ENCODE measurements around the gene EFNB1.
A peak's percentile ranks its signal among the peaks of the same experiment; 100 is the strongest.

The EFNB1 gene

DNA sequence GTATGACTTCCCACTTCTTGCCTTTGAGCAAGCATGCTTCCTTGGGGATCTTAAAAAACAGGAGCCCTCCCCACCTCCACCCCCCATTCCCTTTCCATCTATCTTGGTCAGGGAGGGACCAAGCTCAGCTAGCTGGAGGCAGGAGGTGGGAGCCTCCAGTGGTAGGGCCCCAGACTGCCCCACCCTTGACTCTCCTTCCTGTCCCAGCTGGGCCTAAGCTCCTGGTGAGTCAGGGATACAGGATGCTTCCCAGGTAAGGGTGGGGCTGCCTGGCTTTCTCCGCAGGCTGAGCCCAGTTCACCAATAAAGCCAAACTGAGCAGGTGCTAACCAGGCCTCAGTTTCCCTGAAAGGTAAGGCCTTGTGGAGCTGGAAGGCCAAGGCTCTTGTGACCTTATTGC is 15.2 kb downstream of the EFNB1 start:
- peak; percentile 34 for DNase-seq (ENCODE audit: low spot score)

- no peak for DNase-seq (ENCODE audit: low spot score)
These were observed 15.8 kb downstream of the EFNB1 start for GRCh38 chrX:68844581-68844980.

DNA sequence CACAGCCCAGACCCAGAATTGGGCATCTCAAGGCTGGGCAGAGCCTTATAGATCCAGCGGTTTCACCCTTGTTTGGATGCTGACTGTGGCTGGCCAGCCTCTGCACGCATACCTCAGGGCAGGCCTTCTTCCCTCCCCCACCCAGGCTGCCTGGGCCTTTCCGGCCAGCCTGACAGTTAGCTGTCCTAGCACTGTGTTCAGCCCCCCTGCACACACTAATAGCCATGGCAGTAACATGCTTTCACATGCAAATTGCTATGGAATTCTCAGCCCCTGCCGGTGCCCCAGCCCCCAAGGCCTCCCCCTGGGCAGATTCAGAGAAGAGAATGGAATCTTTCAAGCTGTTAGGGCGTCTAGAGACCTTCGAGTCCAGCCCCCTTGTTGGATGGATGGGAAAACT is 17.7 kb downstream of the EFNB1 start:
- no peak for DNase-seq (ENCODE audit: low spot score)

DNA sequence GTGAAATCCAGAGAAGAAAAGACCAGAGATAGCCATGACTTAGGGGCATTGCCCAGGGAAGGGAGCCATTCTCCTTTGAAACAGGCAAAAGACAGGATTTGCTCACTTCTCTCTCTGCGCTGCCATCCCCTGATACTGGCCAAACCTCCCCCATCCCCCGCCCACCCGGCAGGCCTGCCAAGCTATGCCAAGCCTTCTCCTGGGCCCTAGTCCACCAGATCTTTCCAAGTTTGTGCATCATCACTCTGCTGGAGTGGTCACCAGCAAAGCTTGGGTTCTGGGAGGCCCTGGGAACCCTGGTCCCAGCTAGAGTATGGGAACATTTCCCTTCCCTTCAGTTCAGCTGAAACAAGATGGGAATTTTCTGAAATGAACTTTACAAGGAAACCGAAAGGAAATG is 18.4 kb downstream of the EFNB1 start:
- no peak for DNase-seq (ENCODE audit: low spot score)

GRCh38 chrX:68848189-68848940 is 19.5 kb downstream of the EFNB1 start:
- no peak for DNase-seq (ENCODE audit: low spot score)

DNA sequence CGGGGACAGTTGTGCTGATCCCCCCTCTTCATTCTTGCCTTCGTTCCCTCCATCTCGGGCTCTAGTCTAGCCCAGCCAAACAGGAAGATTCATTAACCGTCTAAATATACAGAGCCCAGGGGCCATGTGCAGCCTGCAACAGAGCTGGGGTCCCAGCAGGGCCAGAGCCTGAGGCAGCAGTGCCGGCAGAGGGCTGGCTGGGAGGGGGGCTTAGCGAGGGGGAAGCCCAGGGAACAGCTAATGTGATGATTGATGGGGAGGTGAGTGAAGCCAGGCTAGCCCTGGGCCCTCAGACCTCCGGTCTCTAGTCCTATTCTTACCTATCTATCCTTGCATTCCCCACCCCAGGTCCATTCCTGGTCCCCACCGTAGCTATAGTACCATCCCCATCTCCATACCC is 22.3 kb downstream of the EFNB1 start:
- DNase-seq (ENCODE audit: low spot score) = no peak

DNA sequence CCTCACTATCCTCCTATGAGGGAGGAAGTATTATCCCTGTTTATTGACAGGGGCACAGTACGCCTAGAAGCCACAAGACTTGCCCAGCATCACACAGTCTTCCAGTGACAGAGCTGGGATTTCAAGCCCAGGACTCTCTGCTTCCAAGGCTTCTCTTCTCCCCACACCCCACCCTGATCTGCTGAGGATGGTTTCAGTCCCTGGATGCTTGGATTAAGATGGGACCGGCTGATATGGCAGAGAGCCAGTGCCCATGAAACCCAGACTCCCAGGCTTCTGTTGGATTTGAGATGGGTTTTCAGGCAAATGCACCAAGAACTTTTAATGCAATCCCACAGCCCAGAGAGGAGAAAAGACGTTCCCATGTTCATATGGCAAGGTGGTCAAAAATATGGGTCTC is 23.2 kb downstream of the EFNB1 start:
- no peak for DNase-seq (ENCODE audit: low spot score)

DNA sequence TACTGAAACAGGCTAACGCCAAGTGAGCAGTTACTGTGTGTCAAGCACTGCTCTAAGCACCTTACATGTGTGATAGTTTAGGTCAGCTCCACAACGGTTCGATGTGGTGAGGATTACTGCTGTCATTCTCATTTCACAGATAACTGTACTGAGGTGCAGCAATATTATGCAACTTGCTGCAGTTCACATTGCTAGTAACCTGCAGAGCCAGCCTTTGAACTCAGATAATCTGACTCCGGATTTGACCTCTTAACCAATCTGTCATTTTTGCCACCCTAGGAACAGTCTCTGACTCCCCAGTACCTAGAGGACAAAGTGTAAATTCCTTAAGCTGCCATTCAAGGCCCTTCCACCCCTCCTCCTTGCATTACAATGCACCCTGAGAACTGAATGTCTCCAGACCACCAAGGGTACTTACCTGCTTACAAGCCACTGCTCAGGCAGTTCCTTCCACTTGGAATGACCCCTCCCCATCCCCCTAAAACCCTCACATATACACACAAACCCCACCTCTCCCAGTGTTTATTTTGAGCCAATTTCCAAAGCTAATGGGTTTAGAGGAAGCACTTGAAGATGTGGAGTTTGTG is 24.9 kb downstream of the EFNB1 start:
- no peak for DNase-seq (ENCODE audit: low spot score)

- no peak for DNase-seq (ENCODE audit: low spot score)
These were observed 36.5 kb downstream of the EFNB1 start for GRCh38 chrX:68865300-68865699.

GRCh38 chrX:68865926-68866325 is 37.1 kb downstream of the EFNB1 start:
- no peak for DNase-seq (ENCODE audit: low spot score)

- DNase-seq (ENCODE audit: low spot score) = no peak
These were observed 38.8 kb downstream of the EFNB1 start for GRCh38 chrX:68867458-68868112.

DNA sequence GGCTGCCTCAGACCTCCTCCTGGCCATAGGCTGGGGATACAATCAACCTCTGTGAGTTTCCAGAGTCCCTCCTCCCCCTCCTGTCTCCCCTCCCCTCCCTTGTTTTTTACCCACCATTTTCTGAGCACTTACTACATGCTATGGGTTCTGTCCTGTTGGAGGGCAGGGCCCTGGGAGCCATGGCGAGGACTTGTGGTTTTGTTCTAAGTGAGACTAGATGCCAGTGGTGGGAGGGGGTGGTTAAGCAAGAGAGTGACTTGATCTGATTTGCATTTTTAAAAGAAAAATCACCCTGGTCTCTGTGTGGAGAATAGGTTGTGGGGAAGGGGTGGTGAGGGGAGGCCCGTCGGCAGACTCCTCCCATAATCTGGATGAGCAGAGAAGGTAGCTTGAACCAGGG is 39.5 kb downstream of the EFNB1 start:
- no peak for DNase-seq (ENCODE audit: low spot score)

DNA sequence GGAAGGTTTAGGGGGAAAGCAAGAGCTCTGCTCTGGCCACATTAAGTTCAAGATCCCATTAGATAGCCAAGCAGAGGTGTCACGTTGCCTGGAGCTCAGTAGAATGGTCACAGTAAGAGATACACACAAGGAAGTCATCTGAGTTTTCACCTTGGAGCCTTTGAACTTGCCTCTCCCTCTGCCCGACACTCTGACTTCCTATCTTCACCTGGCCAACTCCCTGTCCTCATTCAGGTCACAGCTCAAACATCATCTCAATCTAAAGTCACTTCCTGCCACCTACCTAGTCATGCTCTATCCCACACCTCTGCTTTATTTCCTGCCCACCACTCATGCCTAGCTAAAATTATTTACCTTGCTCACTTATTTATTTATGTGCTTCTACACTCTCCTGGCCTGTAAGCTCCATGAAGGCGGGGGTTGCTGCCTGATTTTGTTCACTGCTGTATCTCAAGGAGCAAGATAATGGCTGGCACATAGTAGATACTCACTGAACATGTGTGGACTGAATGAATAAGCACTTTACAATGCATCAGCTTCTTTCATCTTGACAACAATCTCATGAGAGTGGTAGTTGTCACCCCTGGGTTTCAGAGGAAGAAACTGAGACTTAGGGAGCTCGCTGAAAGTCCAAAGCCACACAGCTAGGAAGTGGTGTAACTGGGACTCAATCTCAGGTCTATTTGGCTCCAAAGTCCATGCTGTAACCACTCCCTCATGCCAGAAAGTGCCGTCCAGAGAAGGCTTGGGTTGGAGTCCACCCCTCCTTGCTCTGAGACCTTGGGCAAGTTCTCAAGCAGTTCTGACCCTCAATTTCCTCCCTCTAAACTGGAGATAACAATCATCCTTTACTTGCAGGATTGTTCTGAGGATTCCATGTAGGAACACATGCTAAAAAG is 40.3 kb downstream of the EFNB1 start:
- peak; percentile 47 for DNase-seq (ENCODE audit: low spot score)

DNA sequence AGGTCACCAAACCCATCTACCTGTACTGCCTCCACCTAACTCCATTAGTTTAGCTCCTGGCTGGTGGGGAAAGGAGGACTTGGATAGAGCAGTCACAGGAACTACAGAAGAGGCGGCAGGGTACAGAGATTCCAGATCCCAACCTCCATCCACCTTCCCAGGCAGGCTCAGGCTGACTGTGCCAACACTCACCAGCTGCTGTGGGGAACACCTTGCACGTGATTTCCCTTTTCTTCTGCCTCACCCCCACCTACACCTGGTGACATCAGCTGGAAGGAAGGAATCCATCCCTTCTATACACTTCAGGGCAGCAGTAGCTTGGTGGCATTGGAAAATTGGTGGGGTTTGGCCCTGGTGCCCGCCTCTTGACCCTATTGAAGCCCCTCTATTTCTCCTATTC is 41.5 kb downstream of the EFNB1 start:
- DNase-seq (ENCODE audit: low spot score) = no peak

- DNase-seq (ENCODE audit: low spot score) = no peak
These were observed 43.4 kb downstream of the EFNB1 start for GRCh38 chrX:68872171-68872570.

- DNase-seq (ENCODE audit: low spot score) = no peak
These were observed 45.3 kb downstream of the EFNB1 start for GRCh38 chrX:68874076-68874475.

DNA sequence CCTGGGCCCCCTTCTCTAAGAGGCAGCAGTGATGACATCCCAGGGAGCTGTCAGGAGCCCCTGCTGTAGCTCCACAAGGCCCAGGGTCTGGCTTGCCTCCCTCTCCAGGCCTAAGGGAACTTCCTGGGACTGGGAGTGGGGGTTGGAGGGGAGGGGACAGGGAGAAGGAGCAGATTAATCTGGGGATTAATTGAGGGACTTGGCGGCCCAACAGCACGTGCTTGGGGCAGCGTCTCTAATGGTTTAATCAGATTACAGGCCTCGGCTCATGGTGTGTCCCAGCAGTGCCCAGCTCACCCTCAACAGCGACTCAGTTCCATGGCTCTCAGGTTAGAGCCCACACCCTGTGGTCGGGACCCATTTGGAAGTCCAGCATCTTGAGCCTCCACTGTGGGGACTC is 47.9 kb downstream of the EFNB1 start:
- no peak for DNase-seq (ENCODE audit: low spot score)

DNA sequence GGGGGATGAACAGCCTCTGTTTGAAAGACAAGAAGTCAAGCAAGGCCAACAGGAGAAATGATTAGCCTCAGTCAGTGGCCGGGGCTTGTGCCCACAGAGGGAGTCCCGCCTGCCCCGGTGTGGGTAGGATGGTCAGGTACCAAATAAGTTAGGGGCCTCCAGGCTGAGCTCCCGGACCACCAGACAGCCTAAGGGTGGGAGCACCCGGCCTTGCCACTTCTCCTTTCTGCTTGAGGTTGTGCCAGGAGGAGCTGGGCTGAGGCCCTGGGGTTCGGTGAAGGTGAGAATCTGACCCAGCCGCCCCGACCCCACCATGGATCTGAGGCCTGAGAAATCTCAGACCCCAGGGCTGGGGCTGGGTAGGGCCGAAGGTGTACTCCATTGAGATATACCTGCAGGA is 48.8 kb downstream of the EFNB1 start:
- DNase-seq (ENCODE audit: low spot score) = no peak

DNA sequence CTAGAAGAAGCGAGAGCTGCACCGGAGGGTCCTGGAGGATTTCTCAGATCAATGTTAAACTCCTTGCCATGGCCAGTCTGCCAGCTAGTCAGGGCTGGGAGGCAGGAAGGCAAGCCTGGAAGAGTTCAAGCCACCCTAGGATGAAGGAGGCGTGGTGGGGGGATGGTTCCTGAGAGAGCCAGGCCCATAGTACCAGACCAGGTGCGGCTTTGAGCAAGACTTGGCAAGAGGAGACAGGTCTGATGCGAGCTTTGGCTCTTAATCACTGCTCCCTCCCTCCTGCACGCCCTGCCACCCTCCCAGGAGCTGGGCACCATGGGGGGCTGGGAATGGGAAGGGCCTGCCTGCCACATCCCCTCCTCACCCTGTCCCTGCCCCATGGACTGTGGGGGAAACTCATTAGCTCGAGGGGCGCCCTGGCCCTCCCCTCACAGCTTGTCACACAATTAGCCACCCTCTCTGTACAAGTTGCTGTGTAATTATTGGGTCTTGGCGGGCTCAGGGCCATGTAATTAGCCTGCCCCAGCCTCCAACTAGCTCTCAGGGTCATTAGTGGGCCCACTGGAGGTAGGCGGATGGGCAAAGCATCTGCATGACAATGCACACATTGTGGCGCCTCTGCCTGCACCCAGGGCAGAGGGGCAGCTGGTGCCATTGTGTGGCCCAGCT is 50.3 kb downstream of the EFNB1 start:
- DNase-seq (ENCODE audit: low spot score) = no peak

- DNase-seq (ENCODE audit: low spot score) = no peak
These were observed 52.2 kb downstream of the EFNB1 start for GRCh38 chrX:68880846-68881552.

DNA sequence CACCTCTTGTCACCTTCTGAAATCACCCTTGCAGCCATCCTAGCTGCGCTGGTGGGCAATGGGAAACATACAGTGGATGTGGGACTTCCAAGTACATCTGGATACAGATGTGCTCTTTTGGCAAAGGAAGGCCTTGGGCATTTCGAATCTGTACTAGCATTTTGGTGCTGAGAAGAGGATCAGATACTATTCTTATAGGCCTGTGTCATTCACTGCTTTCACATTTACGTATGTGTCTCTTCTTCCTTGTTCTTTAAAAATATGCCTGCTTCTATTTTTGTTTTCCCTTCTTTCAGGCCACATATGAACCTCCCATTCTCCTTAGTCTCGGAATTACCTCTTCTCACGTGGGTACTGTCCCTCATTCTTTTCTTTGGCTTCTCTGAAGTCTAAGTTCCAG is 53.1 kb downstream of the EFNB1 start:
- no peak for DNase-seq (ENCODE audit: low spot score)

All from SW480 (cell line).